SK-MEL-5 (cell line): ENCODE data around the gene CEACAM16. TPM values are rescaled to one million over a fixed set of nuclear protein-coding genes. Genes with fewer than 3 reads are reported as not detected.
"Not testable (repeated sequence)": the region's sequence is repeated elsewhere in the genome, so short reads cannot be mapped to it uniquely, and the experiment has no call there.

Source experiments
- DNase-seq: peaks from one replicate; pipeline ENCODE4 v3.0.0-alpha.2; 2016; ENCODE audit warnings: low read depth, low spot score
- in situ Hi-C: cut with HindIII; loops from 2 replicates; pipeline ENCODE4 v1.10.0; 2016; ENCODE audit warnings: low sequenced_read_pairs, high pct_unique_total_duplicates, low pct_unique_long_range_greater_than_20kb
- total RNA-seq: library from RNA; depleted of rRNA; stranded (reverse); fragments of >200 nt; shearing (Covaris generic); gene quantifications from 2 replicates; pipeline ENCODE4 v1.2.3, GENCODE V29; 2014

The CEACAM16 gene
- total RNA-seq, 1 experiment from 2014 or later: not detected

DNA sequence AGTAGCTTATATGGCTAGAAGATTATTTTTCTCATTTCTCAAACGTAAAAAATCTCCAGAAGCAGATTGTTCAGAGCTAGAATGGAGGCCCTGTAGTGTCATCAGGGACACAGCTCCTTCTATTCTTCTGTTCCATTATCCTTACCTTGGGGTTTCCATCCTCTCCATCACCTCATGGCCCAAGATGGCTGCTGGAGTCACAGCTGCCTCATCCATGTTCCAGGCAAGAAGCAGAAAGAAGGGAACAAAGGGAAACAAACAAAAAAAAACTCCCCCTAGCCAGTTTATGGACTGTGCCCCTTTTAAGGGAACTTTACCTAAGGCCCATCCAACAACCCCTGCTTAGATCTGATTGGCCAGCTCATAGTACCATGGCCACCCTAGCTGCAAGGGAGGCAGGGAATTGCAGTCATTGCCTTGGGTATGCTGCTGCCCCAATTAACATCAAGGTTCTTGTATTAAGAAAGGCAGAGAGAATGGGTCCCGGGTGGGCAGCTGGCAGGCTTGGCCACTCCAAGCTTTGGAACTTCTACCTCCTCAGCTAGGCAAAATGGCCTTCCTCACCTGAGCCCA, 15.7 kb downstream of the CEACAM16 start:
- no peak for DNase-seq
- in situ Hi-C loops: no loop called here

- in situ Hi-C loops: no loop called here
- DNase-seq: no peak
These were observed 18.7 kb downstream of the CEACAM16 start for GRCh38 chr19:44717603-44718002.

DNA sequence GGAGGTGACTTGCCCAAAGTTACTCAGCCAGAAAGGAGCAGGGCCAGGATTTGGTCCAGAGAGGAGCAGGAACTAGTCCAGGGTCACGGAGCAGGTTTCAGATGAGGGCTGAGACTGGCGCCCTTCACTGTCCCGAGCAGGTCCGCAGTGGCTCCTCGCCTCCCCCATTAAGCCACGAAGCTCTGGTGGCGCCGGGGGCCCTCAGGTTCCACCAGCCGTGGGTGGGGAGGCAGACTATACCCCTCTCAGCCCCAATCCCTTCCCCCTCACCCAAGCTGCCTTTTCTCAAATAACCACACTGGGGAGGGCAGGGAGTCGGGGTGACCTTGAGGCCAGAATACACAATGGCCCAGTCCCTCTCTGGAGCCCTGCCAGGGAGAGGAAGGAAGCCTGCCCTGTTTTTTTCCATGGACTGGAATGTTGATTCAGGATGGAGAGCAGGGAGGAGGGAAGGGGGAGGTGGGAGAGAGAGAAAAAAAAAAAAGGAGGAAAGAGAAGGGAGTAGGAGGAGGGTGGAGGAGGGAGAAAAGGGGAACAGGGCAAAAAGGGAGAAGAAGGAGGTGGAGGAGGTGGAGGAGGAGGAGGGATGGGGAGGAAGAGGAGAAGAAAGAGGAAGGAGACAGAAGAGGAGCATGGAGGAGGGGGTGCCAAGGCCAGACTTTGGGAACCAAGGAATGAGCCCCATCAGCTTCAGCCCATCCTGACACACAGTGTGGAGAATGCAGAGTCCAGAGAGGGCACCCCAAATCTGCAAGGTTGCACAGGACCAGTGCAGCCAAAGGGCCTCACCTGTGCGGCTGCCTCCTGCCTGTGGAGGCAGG, 19.7 kb downstream of the CEACAM16 start:
- in situ Hi-C loops: no loop called here
- no peak for DNase-seq

DNA sequence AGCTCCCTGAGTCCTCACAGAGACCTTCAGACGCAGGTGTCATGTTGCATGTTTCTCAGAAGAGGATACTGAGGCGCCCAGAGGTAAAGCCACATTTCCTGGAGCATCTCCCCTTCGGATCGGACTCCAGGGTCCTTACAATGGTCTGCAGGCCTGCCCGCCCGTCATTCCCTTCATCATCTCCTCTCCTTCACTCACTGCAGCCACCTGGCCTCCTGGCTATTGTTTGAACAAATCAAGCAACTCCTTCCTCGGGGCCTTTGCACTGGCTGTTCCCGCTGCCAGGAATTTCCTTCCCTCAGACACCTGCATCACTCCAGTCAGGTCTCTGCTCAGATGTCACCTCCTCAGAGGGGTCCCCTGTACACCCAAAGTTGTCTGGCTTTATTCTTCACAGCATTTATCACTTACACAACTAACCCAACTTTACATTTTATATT, 20.3 kb downstream of the CEACAM16 start:
- no peak for DNase-seq
- in situ Hi-C loops: no loop called here

GRCh38 chr19:44720396-44720795, 21.4 kb downstream of the CEACAM16 start:
- in situ Hi-C loops, DNase-seq: not testable (repeated sequence)

DNA sequence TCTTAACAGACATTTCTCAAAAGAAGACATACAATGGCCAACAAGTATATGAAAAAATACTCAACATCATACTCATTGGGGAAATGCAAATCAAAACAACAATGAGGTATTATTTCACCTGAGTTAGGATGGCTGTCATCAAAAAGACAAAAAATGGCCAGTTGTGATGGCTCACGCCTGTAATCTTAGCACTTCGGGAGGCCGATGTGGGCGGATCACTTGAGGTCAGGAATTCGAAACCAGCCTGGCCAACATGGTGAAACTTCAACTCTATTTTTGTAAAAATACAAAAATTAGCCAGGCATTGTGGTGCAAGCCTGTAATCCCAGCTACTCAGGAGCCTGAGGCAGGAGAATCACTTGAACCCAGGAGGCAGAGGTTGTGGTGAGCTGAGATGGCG, 22.0 kb downstream of the CEACAM16 start:
- no peak for DNase-seq
- in situ Hi-C loops: no loop called here

DNA sequence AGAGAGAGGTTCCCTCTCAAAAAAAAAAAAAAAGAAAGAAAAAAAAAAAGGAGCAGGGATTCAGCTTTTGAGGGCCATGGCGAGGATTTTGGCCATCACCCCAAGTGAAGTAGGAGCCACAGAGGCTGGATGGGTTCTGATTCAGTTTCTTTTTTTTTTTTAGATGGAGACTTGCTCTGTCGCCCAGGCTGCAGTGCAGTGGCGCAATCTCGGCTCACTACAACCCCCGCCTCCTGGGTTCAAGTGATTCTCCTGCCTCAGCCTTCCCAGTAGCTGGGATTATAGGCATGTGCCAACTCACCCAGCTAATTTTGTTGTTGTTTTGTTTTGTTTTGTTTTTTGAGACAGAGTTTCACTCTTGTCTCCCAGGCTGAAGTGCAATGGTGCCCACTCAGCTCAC, 22.4 kb downstream of the CEACAM16 start:
- in situ Hi-C loops, DNase-seq: not testable (repeated sequence)

- in situ Hi-C loops: no loop called here
- DNase-seq: no peak
These were observed 23.5 kb downstream of the CEACAM16 start for GRCh38 chr19:44722131-44723121.

DNA sequence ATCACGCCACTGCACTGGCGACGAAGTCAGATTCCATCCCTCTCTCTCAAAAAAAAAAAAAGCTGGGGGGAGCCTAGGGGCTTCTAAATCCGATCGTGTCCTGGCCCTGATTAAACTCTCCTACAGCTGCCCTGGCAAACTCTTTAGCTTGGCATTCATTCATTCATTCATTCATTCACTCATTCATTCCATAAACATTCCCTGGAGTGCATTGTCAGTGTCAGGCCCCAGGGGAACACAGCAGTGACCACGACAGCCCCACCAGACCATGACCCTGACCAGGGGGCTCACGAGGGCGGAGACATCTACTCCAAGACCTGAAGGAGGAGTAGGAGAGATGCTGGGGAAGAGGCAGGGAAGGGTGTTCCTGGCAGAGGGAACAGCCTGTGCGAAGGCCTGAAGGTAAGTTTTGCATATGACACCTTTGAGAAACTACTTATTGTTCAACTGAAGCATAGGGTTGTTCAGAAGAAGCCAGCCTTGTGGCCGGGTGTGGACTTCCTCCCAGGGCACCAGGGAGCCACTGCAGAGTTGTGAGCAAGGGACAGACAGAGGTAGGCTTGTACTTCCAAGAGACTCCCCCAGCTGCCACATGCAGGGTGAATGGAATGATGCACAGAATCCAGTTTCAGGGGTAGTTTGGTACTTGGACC, 24.5 kb downstream of the CEACAM16 start:
- DNase-seq: no peak
- in situ Hi-C loops: no loop called here

DNA sequence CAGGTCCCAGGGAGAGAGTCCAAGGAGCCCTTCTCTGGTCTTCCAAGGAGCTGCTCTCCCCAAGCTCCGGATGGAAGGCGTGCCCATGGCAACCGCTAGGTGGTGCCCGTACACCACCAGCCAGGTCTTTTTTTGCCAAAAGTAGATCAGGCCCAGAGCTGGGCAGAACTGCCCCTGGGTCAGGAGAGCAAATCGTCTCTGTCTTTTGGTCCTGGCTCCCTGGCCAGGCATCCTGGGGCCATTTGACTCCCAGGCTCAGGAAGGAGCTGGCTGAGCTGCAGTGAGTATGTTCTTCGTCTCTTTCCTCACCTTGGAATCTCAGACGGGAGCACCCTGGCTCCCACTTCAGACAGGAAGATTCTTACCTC, 25.0 kb downstream of the CEACAM16 start:
- DNase-seq: peak; percentile 77
- in situ Hi-C loops: no loop called here

DNA sequence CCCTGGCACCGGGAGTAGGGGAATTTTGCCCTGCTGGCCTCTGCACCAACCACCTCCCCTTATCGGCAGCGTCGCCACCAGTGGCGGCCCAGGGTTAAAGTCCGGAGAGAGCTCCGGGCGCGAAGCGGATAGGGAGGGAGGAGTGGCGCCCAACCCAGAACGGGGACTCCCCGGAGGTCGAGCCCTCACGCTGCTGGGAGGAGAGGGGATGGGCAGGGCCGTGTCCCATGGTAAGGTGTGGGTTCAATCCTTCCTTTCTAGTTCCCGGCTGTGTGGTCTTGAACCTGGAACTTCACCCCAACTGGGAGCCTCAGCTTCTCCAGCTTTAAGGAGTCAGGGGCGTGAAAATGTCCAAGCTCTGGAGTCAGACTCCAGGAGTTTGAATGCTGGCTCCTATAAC, 26.3 kb downstream of the CEACAM16 start:
- no peak for DNase-seq
- in situ Hi-C loops: no loop called here

DNA sequence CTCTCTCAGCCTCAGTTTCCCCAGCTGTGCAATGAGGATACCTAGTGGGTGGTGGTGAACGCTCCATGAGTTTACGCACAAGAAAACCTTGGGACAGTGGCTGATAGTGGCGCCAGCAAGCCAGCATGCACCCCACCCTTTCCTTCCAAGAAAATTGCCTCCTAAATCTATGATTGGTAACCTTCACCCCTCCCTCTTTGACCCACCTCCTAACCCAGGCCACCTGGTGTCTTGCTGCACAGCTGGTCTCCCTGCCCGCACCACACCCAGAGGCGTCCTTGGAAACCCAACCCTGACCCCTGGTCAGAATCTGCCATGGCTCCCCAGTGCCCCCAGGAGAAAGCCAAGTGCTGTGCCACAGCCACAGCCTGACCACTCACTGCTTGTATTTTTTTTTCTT, 26.7 kb downstream of the CEACAM16 start:
- DNase-seq: no peak
- in situ Hi-C loops: no loop called here

GRCh38 chr19:44726465-44726864, 27.5 kb downstream of the CEACAM16 start:
- no peak for DNase-seq
- in situ Hi-C loops: no loop called here

DNA sequence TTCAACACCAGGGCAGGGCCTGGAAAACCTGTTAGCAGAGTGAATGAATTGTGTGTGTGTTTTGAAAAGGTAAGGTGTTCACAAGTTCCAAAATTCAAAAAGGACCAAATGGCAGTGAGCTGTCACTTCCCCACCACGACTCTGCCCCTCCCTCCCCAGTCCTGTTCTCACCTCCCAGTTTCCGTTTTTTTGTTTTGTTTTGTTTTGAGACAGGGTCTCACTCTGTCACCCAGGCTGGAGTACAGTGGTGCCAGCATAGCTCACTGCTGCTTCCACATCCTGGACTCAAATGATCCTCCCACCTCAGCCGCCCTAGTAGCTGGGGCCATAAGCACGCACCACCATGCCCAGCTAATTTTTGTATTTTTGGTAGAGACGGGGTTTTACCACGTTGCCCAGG, 29.2 kb downstream of the CEACAM16 start:
- DNase-seq: no peak
- in situ Hi-C loops: no loop called here

GRCh38 chr19:44729516-44730033, 30.6 kb downstream of the CEACAM16 start:
- in situ Hi-C loops: no loop called here
- DNase-seq: no peak

DNA sequence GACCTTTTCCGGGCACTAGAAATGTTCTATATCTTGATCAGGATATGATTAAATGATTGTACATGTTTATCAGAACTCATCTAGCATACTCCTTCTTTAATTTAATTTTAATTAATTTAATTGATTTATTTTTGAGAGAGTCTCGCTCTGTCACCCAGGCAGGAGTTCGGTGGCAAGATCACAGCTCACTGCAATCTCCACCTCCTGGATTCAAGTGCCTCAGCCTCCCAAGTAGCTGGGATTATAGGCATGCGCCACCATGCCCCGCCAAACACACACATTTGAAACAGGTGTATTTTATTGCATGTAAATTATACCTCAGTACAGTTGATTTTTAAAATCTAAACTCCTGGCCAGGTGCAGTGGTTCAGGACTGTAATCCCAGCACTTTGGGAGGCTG, 32.1 kb downstream of the CEACAM16 start:
- in situ Hi-C loops: no loop called here
- DNase-seq: no peak

DNA sequence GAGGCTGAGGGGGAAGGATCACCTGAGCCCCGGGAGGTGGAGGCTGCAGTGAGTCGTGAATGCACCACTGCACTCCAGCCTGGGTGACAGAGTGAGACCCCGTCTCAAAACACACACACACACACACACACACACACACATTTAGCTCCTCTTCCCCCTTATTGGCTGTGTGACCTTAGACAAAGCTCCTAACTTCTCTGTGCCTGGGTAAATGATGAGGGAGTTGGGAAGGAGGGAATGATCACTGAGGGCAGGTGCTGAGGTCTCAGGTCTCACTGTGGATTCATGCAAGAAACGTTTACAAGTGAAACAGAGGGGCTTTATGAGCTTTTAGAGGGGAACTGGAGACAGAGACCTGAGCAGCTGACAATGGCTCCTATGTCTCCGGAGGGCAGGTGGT, 32.7 kb downstream of the CEACAM16 start:
- no peak for DNase-seq
- in situ Hi-C loops: no loop called here
